ENCODE measurements around the gene NFATC2IP.

Gene NFATC2IP

DNA sequence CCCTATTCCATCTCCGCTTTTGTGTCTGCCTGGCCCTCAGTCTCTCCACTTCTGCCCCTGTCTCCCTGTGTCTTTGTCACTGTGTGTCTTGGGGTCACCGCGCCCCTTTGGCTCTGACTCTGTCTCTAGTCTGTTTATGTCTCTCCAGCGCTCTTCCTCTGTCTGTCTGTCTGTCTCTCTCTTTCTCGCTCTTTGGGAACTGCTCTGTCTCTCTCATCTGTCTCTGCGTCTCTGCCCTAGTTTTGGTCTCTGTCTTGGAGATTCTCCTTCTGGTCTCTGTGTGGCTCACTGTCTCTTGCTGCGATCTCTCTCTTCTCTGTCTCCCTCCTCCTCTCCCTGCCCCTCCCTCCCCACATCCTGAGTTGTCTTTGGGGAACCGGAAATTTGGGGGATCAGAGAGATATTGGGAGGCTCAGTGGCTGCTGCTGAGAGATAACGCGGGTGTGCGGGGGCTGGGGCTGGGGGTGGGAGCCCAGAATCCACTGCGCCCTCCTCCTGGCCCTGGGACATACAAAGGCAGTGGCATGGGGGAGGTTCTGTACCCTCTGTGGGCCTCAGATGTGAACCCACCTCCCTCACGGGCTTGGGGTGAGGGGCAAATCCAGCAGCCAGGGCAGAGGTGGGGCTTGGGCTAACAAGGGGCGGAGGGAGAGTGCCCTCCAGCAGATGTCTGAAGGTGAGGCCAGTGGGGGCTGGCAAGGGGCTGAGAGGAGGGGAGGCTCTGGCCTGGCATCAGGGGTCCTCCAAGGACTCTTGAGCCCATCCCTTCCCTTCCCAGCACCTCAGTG lies 58.5 kb downstream of the NFATC2IP start:
- DNase-seq (ENCODE audit: insufficient read length) = no peak
- FAIRE-seq = no peak

DNA sequence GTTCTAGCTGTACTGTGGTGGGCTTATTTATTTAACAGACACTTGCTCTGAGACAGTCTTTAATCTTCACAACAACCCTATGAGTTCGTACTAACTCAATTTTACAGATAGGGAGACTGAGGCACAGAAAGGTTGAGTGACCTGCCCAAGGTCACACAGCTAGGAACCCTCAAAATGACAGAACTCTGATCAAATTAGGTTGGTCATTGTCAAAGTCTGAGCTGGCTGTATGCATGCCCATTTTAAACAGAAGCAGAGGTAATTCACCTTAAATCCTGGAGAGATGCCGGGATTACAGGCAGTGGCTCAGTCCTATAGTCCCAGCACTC lies 59.1 kb downstream of the NFATC2IP start:
- TF ChIP-seq POLR2A (IDR thresholded peaks at IDR 0.05; ENCODE audit: low read depth, low read length) (no peak), POLR2AphosphoS5 (IDR thresholded peaks at IDR 0.05; ENCODE audit: low read depth, low read length) (no peak), TAF1 (IDR thresholded peaks at IDR 0.05; ENCODE audit: borderline replicate concordance, low read depth, low read length) (no peak)
- no peak for FAIRE-seq
- no peak for DNase-seq (ENCODE audit: insufficient read length)

More for the DNA sequence above, 58.5 kb downstream of the NFATC2IP start:
- TF ChIP-seq TAF1 (IDR thresholded peaks at IDR 0.05; ENCODE audit: borderline replicate concordance, low read depth, low read length) (no peak), POLR2AphosphoS5 (IDR thresholded peaks at IDR 0.05; ENCODE audit: low read depth, low read length) (no peak), POLR2A (IDR thresholded peaks at IDR 0.05; ENCODE audit: low read depth, low read length) (no peak)

DNA sequence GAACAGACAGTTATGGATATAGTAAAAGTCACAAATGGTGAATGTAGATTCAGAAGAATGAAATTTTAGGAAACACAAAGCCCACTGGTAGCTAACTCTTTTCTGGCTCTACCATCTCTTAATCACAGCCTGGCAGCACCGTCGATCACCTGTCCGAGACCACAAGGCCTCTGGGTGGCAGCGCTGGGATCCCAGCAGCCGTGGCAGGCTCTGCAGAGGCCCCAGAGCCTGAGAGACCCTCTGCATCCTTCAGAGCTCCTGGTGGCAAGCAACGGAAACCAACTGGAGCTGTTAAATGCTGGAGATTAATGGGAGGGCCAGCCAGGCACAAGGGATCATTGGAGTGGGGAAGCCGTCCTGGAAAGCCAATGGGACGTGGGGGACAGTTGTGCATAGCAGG lies 60.4 kb downstream of the NFATC2IP start:
- no peak for TF ChIP-seq POLR2A (IDR thresholded peaks at IDR 0.05; ENCODE audit: low read depth, low read length)
- TF ChIP-seq POLR2AphosphoS5 (IDR thresholded peaks at IDR 0.05; ENCODE audit: low read depth, low read length) = no peak
- no peak for TF ChIP-seq TAF1 (IDR thresholded peaks at IDR 0.05; ENCODE audit: borderline replicate concordance, low read depth, low read length)
- FAIRE-seq (no peak), DNase-seq (ENCODE audit: insufficient read length) (no peak)

DNA sequence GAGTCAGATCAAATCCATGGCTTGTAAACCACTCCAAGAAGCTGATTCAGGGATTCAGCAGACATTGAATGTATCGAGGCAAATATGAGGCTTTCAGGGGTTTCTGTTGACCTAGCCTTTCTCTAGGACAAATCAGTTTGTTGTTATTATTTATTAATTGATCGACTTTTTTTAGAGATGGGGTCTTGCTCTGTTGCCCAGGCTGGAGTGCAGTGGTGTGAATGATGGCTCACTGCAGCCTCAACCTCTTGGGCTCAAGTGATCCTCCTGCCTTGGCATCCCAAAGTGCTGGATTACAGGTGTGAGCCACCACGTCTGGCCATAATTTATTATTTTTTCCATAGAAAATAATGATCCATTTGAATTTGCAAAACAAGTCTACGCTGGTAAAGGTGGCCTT lies 61.1 kb downstream of the NFATC2IP start:
- FAIRE-seq (no peak), DNase-seq (ENCODE audit: insufficient read length) (no peak)
- TF ChIP-seq POLR2A (IDR thresholded peaks at IDR 0.05; ENCODE audit: low read depth, low read length) (no peak), TAF1 (IDR thresholded peaks at IDR 0.05; ENCODE audit: borderline replicate concordance, low read depth, low read length) (no peak), POLR2AphosphoS5 (IDR thresholded peaks at IDR 0.05; ENCODE audit: low read depth, low read length) (no peak)

DNA sequence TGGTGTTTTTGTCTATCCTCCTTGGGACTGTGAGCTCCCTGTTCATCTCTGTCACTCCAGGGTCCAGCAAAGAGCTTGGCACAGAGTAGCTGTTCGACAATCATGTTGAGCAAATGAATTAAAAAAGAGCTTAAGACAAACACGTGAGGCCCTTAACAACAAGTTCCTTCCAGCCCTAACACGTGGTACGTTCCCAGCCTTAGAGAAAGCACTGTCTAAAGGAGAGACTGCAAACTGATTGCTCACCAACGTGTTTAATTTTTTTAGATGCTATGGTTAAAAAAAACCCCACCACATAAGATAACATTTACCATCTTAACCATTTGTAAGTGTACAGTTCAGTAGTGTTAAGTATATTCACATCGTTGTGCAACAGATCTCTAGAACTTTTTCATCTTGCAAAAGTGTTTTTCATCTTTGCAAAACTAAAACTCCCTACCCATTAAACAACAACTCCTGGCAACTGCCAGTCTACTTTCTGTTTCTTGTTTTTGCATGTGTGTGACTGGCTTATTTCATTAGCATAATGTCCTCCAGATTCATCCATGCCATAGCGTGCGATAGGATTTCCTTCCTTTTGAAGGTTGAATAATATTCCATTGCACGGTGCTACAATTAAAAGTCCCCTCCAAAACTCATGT lies 62.3 kb downstream of the NFATC2IP start:
- DNase-seq (ENCODE audit: insufficient read length) (no peak), FAIRE-seq (no peak)
- TF ChIP-seq TAF1 (IDR thresholded peaks at IDR 0.05; ENCODE audit: borderline replicate concordance, low read depth, low read length) (no peak), POLR2A (IDR thresholded peaks at IDR 0.05; ENCODE audit: low read depth, low read length) (no peak), POLR2AphosphoS5 (IDR thresholded peaks at IDR 0.05; ENCODE audit: low read depth, low read length) (no peak)

DNA sequence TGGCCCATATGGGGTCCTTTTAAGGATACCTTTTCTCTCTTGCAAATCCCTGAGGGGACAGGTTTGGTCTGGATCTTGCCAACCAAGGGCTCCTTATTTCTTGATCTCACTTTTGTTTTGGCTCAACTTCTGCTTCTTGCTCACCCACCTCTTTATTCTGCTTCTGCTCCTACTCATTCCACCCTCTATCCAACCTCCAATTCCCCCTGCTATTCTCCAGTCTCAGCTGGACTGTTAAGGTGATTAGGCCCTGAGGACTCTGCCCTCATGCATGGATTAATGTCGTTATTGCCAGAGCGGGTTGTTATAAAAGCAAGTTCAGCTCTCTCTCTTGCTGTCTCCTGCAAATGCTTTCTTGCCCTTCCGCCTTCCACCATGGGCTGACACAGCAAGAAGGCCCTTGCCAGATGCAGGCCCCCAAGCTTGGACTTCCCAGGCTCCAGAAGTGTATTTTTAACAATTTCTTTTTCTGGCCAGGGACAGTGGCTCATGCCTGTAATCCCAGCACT lies 63.9 kb downstream of the NFATC2IP start:
- no peak for DNase-seq (ENCODE audit: insufficient read length)
- FAIRE-seq = no peak
- TF ChIP-seq POLR2A (IDR thresholded peaks at IDR 0.05; ENCODE audit: low read depth, low read length) (no peak), POLR2AphosphoS5 (IDR thresholded peaks at IDR 0.05; ENCODE audit: low read depth, low read length) (no peak), TAF1 (IDR thresholded peaks at IDR 0.05; ENCODE audit: borderline replicate concordance, low read depth, low read length) (no peak)
